Stimulated activated CD4-positive, alpha-beta T cell treated with anti-CD3 and anti-CD28 coated beads, Interleukin-1b, Interleukin-23, amount 100 ng/mL, for 4 hours (primary cell): ENCODE results near the gene CNBD2.
"Not testable (repeated sequence)": the region's sequence is repeated elsewhere in the genome, so short reads cannot be mapped to it uniquely, and the experiment has no call there.

ENCODE experiments used
- DNase-seq, 2 donors: peaks; one replicate each; pipeline ENCODE4 v3.0.0-alpha.2; 2020; ENCODE audit warnings: low read depth in 2 of 2

The CNBD2 gene

GRCh38 chr20:35975576-35976373 lies 7.4 kb downstream of the CNBD2 start:
- no peak for DNase-seq

- DNase-seq, result no peak
These were observed 9.7 kb downstream of the CNBD2 start for GRCh38 chr20:35978041-35978513.

DNA sequence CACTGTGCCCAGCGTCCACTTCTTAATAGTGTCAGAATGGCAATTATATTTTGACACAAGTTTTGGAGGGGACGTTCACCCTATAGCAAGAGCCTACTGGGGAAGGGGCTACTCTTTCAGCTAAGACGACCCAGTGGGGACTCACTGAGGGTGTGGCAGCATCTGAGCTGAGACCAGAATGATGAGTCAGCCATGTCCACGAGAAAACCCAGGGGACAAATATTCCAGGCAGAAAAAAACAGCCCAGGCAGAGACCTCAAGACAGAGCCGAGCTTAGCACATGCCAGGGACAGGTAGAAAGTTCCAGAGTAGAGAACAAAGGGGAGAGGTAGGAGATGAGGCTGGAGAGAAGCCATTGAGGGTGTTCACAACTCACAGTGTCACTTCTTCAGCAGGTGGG lies 11.2 kb downstream of the CNBD2 start:
- no peak for DNase-seq

GRCh38 chr20:35981969-35982368 lies 13.6 kb downstream of the CNBD2 start:
- no peak for DNase-seq

GRCh38 chr20:35984382-35984781 lies 16.0 kb downstream of the CNBD2 start:
- DNase-seq, result no peak

GRCh38 chr20:35985806-35986205 lies 17.4 kb downstream of the CNBD2 start:
- DNase-seq, result no peak

GRCh38 chr20:35988910-35989463 lies 20.6 kb downstream of the CNBD2 start:
- DNase-seq, result no peak

GRCh38 chr20:35991142-35991771 lies 22.9 kb downstream of the CNBD2 start:
- DNase-seq, result no peak

DNA sequence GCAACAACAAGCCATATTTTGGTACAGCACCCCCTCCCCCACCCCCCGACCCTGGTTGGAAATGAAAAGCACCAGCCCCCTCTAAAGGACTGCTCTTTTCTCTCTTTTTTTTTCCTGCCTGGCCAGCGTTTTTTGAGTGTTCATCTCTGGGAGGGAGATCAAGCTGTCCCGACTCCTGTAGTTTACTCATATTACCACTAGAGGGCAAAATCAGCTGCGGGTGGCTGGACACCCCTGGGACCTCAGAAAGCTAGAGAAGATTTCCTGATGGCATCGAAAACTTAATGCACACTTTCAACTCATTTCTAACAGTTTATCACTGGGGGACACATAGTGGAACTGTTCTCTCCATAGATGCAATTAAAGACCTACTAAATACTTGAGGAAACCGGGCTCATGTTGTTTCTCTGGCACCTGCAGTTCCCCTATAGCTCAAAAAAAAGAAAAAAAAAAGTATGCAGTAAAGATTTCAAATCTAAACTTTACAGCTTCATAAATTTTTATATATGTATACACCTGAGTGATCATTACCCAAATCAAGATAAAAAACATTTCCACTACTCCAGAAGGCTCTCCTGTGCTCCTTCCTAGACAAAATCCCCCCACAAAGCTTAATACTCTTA lies 24.4 kb downstream of the CNBD2 start:
- DNase-seq, result peak; percentile 4 to 34

DNA sequence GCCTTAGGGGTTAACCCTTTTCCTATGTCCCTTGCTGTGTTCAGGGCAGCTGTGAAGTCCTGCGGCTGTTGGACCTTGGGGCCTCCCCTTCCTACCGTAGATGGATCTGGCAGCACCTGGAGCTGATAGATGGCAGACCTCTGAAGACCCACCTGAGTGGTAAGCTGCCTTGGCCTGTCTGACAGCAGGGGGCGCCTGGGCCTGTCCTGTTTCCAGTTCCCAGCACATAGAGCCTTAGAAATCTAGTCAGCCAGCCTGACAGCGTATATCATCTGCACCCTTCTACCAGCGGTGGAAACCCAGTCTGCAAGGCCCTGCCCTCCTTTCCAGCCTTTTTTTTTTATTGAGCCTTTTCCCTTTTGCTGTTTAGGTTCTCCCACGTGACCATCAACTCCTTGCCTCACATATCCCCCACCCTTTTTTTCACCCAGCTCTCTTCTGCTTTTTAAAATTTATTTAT lies 26.6 kb downstream of the CNBD2 start:
- DNase-seq, result peak; percentile 80 to 81

DNA sequence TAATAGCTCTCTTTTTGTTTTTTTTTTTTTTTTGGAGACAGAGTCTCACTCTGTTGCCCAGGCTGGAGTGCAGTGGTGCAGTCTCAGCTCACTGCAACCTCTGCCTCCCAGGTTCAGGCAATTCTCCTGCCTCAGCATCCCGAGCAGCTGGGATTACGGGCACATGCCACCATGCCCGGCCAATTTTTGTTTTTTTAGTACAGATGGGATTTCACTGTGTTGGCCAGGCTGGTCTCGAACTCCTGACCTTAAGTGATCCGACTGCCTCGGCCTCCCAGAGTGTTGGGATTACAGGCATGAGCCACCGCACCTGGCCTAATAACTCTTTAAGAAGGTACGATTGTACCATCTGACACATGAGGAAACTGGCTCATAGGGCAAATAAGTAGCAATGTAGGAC lies 28.1 kb downstream of the CNBD2 start:
- not testable (repeated sequence) for DNase-seq

DNA sequence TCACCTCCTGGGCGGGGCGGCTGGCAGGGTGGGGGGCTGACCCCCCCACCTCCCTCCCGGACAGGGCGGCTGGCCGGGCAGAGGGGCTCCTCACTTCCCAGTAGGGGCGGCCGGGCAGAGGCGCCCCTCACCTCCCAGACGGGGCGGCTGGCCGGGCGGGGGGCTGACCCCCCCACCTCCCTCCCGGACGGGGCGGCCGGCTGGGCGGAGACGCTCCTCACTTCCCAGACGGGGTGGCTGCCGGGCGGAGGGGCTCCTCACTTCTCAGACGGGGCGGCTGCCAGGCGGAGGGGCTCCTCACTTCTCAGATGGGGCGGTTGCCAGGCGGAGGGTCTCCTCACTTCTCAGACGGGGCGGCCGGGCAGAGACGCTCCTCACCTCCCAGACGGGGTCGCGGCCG lies 32.9 kb downstream of the CNBD2 start:
- DNase-seq, result not testable (repeated sequence)

- no peak for DNase-seq
These were observed 34.5 kb downstream of the CNBD2 start for GRCh38 chr20:36002855-36003254.

GRCh38 chr20:36004045-36004444 lies 35.7 kb downstream of the CNBD2 start:
- DNase-seq, result no peak

GRCh38 chr20:36008461-36009035 lies 40.2 kb downstream of the CNBD2 start:
- no peak for DNase-seq

- no peak for DNase-seq
These were observed 41.7 kb downstream of the CNBD2 start for GRCh38 chr20:36010076-36010475.

DNA sequence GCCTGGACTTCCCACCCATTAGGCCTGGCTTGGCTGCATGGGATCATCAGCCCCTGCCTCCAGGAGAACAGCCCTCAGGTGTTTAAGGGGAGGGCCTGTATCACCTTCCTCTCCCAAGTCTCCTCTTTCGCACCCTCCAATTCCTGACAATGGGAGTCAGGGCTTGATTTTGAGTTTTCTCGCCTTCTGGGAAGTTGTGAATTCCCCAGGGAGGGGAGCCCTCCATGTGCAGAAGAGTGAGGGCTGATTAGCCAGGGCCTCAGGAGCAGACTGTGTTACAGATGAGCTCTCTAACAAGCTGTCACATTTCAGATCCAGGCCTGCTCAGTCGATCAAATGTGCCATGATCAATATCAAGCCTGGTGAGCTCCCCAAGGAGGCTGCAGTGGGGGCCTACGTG lies 42.4 kb downstream of the CNBD2 start:
- DNase-seq, result no peak

- DNase-seq, result no peak
These were observed 47.5 kb downstream of the CNBD2 start for GRCh38 chr20:36015806-36016403.

GRCh38 chr20:36017048-36017951 lies 48.9 kb downstream of the CNBD2 start:
- DNase-seq, result no peak

DNA sequence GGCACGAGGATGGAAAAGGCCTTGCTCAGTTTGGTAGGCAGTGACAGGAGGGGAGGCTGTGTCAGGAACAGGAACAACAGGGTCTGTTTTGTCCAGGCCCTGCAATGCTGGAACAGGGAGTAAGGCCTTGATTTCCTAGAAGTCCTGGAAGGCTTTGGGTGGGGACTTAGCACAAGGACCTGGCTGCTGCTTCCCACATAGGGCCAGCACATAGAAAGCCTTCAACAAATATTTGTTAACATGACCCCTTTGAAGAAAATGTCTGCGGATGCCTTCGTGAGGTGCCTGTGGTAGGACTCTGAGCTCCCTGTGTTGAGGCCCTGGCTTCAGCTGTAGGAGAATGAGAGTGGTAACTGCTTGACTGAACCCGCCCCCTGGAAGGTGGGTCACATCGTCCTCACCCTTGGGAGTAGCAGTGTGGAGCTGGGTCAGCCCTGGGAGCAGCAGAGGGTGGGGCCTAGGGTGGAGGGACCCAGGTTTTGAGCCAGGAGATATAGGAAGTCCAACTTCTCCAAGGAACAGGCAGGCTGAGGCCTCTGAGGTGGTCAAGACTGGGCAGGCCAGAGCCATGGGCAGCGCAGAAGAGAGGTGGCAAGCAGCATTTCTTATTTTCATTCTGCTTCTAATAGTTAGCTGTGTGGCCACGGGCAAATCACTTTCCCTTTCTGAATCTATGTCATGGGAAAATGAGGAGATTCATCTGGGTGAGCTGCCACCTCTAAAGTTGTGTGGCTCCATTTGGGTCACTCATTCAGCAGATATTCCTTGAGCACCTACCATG lies 50.0 kb downstream of the CNBD2 start:
- DNase-seq, result no peak
